H1 (cell line): ENCODE measurements around the gene B4GALNT3. TPM values are rescaled to one million over a fixed set of nuclear protein-coding genes. Genes with fewer than 3 reads are reported as not detected.

ENCODE experiments used
- CHD7 ChIP-seq: fragments of 300-600 bp; sonication (generic); IDR thresholded peaks from 2 replicates; pipeline ENCODE4 v1.7.1; 2012; ENCODE audit warnings: low read length, moderate library complexity, mild to moderate bottlenecking, inconsistent platforms; ENCODE audit not compliant: insufficient replicate concordance
- HDAC2 ChIP-seq, 2 experiments: fragments of 300-600 bp in 1 of 2; sonication (generic) in 1 of 2; IDR thresholded peaks; 2 replicates each; pipeline ENCODE4 v1.6.1; 2011 to 2012; ENCODE audit warnings: low read depth in 2 of 2, low read length in 2 of 2, mild to moderate bottlenecking in 2 of 2, moderate library complexity in 2 of 2, borderline replicate concordance in 1 of 2, inconsistent platforms in 1 of 2
- KDM5A ChIP-seq: fragments of 200-600 bp; IDR thresholded peaks from 2 replicates; pipeline ENCODE4 v1.7.1; 2012; ENCODE audit warnings: mild to moderate bottlenecking, low read length, inconsistent platforms, mixed read lengths
- POLR2AphosphoS5 ChIP-seq: IDR thresholded peaks from 2 replicates; pipeline ENCODE4 v1.6.1; 2011; ENCODE audit warnings: low read depth, low read length
- SP4 ChIP-seq: IDR thresholded peaks from 2 replicates; pipeline ENCODE4 v1.6.1; 2012; ENCODE audit warnings: low read length, inconsistent platforms
- USF2 ChIP-seq: IDR thresholded peaks from 2 replicates; pipeline ENCODE4 v1.6.1; 2011; ENCODE audit warnings: low read length, improper control_type of control experiment
- YY1 ChIP-seq: IDR thresholded peaks from 2 replicates; pipeline ENCODE4 v1.6.1; 2011; ENCODE audit warnings: low read depth, mild to moderate bottlenecking, low read length
- ZNF274 ChIP-seq: IDR thresholded peaks from 2 replicates; pipeline ENCODE4 v1.7.0; 2012; ENCODE audit warnings: low read length, borderline replicate concordance; ENCODE audit errors: extremely low read depth
- polyA plus RNA-seq, 7 experiments: library from polyadenylated mRNA; depleted of rRNA in 3 of 7; stranded (reverse) in 5 of 7; unstranded in 2 of 7; fragments of >200 nt in 5 of 7; fragments of 200-250 nt in 2 of 7; gene quantifications; 1 replicate in 5 of 7; 2 replicates in 1 of 7; 4 replicates in 1 of 7; pipeline versions ENCODE4 v1.2.1 to v1.2.3, GENCODE V29; 2011 to 2013; ENCODE audit warnings: missing spikeins in 2 of 7, mixed read lengths in 2 of 7
- total RNA-seq: library from RNA; stranded (reverse); fragmentation: NEBNext Ultra II Directional; extraction: Animal tissue kit (Norgen Biotek cat#: 25700); gene quantifications from 2 replicates; pipeline ENCODE4 v1.2.1, GENCODE V29; 2021

The B4GALNT3 gene
- total and polyA plus RNA-seq, 2 of the 8 experiments (the other 6 are each of a cell fraction or from before 2014, with no cell fraction given) = 12.5 to 20.3 TPM

- no peak for TF ChIP-seq CHD7
- TF ChIP-seq HDAC2 (IDR thresholded peaks at IDR 0.05; ENCODE audit: borderline replicate concordance in 1 of 2, low read depth in 2 of 2, low read length in 2 of 2) = no peak
- no peak for TF ChIP-seq POLR2AphosphoS5
- TF ChIP-seq USF2 = no peak
- TF ChIP-seq ZNF274 = no peak
- no peak for TF ChIP-seq YY1
- TF ChIP-seq SP4 = no peak
- no peak for TF ChIP-seq KDM5A
These were observed 114.9 kb downstream of the B4GALNT3 start (continued) for GRCh38 chr12:574475-575128.
